ENCODE measurements around the gene HOXB3. TPM values are rescaled to one million over a fixed set of nuclear protein-coding genes. Genes with fewer than 3 reads are reported as not detected.

The HOXB3 gene
- polyA plus RNA-seq, 1 donor from 2014 or later: not detected

- Histone ChIP-seq H3K9me2 (ENCODE audit: insufficient read depth, low read length) (no peaks in the 10 kb centered on the region), H3K4me3 (ENCODE audit: low read length) (no peak overlapping the region), H3K27ac (ENCODE audit: low read length) (no peak overlapping the region), H3K79me2 (replicated peaks; ENCODE audit: insufficient read depth, low read length) (no peaks in the 10 kb centered on the region), H3K36me3 (ENCODE audit: insufficient read depth, low read length) (no peaks in the 10 kb centered on the region), H2AFZ (ENCODE audit: low read depth, low read length) (no peak overlapping the region), H3K9ac (ENCODE audit: low read length) (no peak overlapping the region), H3F3A (ENCODE audit: insufficient read depth, low read length, poor library complexity, severe bottlenecking) (no peaks in the 10 kb centered on the region), H3K27me3 (ENCODE audit: insufficient read depth, low read depth, low read length) (peaks cover 100% of the 10 kb centered on the region), H4K20me1 (ENCODE audit: insufficient read depth) (no peaks in the 10 kb centered on the region), H3K9me3 (ENCODE audit: low read length) (no peaks in the 10 kb centered on the region), H3K4me2 (ENCODE audit: low read length) (no peak overlapping the region)
- TF ChIP-seq SMC3 (conservative IDR thresholded peaks at IDR 0.05; ENCODE audit: poor library complexity) (no peak), CTCF (IDR thresholded peaks at IDR 0.05; ENCODE audit: poor library complexity, severe bottlenecking) (no peak), MXI1 (conservative IDR thresholded peaks at IDR 0.05; ENCODE audit: poor library complexity, severe bottlenecking) (no peak), EZH2 (IDR thresholded peaks at IDR 0.05; ENCODE audit: borderline replicate concordance, insufficient read depth, low read length, poor library complexity, severe bottlenecking) (no peak), TAF1 (IDR thresholded peaks at IDR 0.05; ENCODE audit: low read depth) (no peak), EP300 (conservative IDR thresholded peaks at IDR 0.05; ENCODE audit: poor library complexity, severe bottlenecking) (no peak), POLR2AphosphoS5 (IDR thresholded peaks at IDR 0.05) (no peak), RAD21 (conservative IDR thresholded peaks at IDR 0.05) (no peak)
- TF ChIP-seq, protein P1, sequence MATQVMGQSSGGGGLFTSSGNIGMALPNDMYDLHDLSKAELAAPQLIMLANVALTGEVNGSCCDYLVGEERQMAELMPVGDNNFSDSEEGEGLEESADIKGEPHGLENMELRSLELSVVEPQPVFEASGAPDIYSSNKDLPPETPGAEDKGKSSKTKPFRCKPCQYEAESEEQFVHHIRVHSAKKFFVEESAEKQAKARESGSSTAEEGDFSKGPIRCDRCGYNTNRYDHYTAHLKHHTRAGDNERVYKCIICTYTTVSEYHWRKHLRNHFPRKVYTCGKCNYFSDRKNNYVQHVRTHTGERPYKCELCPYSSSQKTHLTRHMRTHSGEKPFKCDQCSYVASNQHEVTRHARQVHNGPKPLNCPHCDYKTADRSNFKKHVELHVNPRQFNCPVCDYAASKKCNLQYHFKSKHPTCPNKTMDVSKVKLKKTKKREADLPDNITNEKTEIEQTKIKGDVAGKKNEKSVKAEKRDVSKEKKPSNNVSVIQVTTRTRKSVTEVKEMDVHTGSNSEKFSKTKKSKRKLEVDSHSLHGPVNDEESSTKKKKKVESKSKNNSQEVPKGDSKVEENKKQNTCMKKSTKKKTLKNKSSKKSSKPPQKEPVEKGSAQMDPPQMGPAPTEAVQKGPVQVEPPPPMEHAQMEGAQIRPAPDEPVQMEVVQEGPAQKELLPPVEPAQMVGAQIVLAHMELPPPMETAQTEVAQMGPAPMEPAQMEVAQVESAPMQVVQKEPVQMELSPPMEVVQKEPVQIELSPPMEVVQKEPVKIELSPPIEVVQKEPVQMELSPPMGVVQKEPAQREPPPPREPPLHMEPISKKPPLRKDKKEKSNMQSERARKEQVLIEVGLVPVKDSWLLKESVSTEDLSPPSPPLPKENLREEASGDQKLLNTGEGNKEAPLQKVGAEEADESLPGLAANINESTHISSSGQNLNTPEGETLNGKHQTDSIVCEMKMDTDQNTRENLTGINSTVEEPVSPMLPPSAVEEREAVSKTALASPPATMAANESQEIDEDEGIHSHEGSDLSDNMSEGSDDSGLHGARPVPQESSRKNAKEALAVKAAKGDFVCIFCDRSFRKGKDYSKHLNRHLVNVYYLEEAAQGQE (IDR thresholded peaks at IDR 0.05; ENCODE audit: borderline replicate concordance): no peak
Measured at GRCh38 chr17:48591255-48592056, 1.4 kb upstream of the HOXB3 start.

- no peaks in the 10 kb centered on the region for H3K9me2 ChIP-seq (ENCODE audit: insufficient read depth, low read length)
- H3K9ac ChIP-seq (ENCODE audit: low read length): no peak overlapping the region
- no peaks in the 10 kb centered on the region for H3K79me2 ChIP-seq (replicated peaks; ENCODE audit: insufficient read depth, low read length)
- no peak overlapping the region for H3K27ac ChIP-seq (ENCODE audit: low read length)
- peaks cover 7% of the 10 kb centered on the region for H3K9me3 ChIP-seq (ENCODE audit: low read length)
- no peaks in the 10 kb centered on the region for H4K20me1 ChIP-seq (ENCODE audit: insufficient read depth)
- no peak overlapping the region for H3K4me2 ChIP-seq (ENCODE audit: low read length)
- H3K27me3 ChIP-seq (ENCODE audit: insufficient read depth, low read depth, low read length): peaks cover 100% of the 10 kb centered on the region
- H3K36me3 ChIP-seq (ENCODE audit: insufficient read depth, low read length): no peaks in the 10 kb centered on the region
- TF ChIP-seq CTCF (IDR thresholded peaks at IDR 0.05; ENCODE audit: poor library complexity, severe bottlenecking): no peak
- no peak for TF ChIP-seq POLR2AphosphoS5 (IDR thresholded peaks at IDR 0.05)
- TF ChIP-seq EZH2 (IDR thresholded peaks at IDR 0.05; ENCODE audit: borderline replicate concordance, insufficient read depth, low read length, poor library complexity, severe bottlenecking): no peak
- no peak for TF ChIP-seq SMC3 (conservative IDR thresholded peaks at IDR 0.05; ENCODE audit: poor library complexity)
- TF ChIP-seq TAF1 (IDR thresholded peaks at IDR 0.05; ENCODE audit: low read depth): no peak
- TF ChIP-seq, protein P1 (IDR thresholded peaks at IDR 0.05; ENCODE audit: borderline replicate concordance): no peak
- no peak for TF ChIP-seq MXI1 (conservative IDR thresholded peaks at IDR 0.05; ENCODE audit: poor library complexity, severe bottlenecking)
- H2AFZ ChIP-seq (ENCODE audit: low read depth, low read length): no peak overlapping the region
- no peaks in the 10 kb centered on the region for H3F3A ChIP-seq (ENCODE audit: insufficient read depth, low read length, poor library complexity, severe bottlenecking)
- no peak overlapping the region for H3K4me3 ChIP-seq (ENCODE audit: low read length)
Measured at GRCh38 chr17:48590607-48591161, 643 bp upstream of the HOXB3 start.

All from neural cell (in vitro differentiated cells).